ENCODE measurements around the gene ABCG1. TPM values are rescaled to one million over a fixed set of nuclear protein-coding genes. Genes with fewer than 3 reads are reported as not detected.

Gene ABCG1
- polyA plus RNA-seq, 3 donors, result 3.4 to 11.2 (median 10.9) TPM

DNA sequence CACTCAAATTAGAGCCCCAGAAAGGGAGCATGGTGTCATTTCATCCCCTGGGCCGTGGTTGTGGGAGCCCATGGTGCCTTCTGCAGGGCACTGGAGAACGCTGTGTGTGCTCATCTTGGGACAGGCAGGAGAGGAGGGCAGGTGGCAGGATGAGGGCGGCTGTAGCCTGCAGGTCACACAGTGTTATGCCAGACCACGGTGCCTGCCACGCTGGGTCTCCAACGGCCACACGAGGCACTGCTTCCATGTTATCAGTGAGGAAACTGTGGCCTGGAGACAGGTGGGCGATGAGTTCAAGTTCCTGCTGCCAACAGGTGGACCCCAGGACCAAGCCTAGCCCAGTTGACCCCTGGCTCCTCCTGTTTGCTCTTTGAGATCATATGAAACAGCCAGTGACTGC, 21.0 kb downstream of the ABCG1 start:
- H3K27ac ChIP-seq (ENCODE audit: low read depth, low read length), result no peak overlapping the region
- 80 to 92% (median 87%) methylated on average over 8 of the region's 8 CpGs for whole genome bisulfite sequencing, 3 donors

DNA sequence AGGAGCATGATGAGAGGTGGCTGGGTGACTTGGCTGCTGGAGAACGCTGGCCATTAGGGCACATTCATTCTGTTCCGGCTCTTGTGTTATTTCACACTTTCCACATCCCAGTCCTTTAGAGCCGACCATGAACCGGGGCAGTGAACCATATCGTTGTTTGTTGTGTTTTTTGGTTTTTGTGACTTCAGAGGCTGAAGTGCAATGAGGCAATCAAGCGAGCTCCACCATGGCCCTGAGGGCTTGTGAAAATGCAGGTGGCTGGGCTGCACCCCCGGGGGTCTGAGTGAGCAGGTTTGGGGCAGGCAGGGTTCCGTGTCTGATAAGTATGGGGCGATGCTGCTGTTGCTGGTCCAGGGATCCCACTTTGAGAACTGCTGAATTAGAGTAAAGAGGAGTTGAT, 23.7 kb downstream of the ABCG1 start:
- 86 to 87% (median 87%) methylated on average over 9 of the region's 9 CpGs for WGBS, 3 donors
- H3K27ac ChIP-seq (ENCODE audit: low read depth, low read length), result no peak overlapping the region

DNA sequence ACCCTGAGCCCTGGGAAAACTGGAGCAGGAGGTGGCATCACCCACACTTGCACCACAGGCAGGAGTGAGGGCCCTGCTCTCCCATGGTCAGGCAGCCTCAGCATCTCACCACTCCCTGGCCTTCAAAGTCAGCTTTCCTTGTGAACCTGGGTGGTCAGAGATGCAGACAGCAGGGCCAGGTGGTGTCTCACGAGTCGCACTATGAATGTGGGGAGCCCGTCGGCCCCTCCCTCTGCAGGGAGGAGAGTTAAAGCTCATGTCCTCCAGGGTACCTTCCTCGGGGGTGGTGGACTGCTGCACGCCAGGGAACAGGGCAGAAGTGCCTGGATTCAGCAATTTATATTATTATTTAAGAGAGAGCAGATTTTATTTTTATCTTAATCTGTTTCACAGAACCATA, 24.1 kb downstream of the ABCG1 start:
- 86 to 91% (median 91%) methylated on average over 6 of the region's 6 CpGs for WGBS, 3 donors
- H3K27ac ChIP-seq (ENCODE audit: low read depth, low read length), result no peak overlapping the region

DNA sequence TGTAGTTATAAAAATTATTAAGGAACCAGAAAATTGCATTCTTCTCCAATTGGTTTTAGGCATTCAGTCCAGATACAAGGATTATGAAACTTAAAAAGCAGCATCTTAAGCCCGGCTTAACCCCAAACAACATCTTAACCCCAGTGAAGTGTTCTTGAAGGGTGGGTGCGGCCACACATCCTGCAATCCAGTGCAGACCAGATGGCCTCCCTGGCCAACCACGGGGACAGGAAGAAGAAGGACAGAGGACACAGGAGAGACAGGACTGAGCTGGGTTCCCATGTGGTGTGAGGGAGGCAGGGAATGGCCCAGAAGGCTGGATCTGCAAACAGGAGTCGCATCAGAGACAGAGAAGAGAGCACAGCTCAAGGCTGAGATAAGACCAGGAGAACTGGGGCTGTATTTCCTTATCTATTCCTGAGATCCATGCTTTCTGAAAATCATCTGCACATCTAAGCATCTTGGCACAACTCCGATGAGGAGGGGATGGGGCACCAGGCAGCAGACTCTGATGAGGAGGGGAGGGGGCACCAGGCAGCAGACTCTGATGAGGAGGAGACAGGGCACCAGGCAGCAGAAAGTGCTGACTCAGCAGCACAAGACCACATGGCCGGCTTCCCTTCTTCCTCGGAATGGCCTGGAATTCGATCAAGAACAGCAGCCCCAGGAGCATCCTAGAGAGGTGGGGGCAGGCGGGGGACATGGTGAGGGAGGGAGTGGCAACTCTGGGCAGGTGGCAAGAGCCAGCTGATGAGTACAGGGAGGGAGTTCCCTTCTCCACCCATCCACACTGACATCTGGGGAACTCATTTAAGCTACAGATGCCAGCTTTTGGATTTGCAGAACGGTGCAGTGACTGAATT, 26.6 kb downstream of the ABCG1 start:
- no peak overlapping the region for H3K27ac ChIP-seq (ENCODE audit: low read depth, low read length)
- WGBS, 3 donors, result 42 to 54% (median 46%) methylated on average over 9 to 10 of the region's 10 CpGs

DNA sequence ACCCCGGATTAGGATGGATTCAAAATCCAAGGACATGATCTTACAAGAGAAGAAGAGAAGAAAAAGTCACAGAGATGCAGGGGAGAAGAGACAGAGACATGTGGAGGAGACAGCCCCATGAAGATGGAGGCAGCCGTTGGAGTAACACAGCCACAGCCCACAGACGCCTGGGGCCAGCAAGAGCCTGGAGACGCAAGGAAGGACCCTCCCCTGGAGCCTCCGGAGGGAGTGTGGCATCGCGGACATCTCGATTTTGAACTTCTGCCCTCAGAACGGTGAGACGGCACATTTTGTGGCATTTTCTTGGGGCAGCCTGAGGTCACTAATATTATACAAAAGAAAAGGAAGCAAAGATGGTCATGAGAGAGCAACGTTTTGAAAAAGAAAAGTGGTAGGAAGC, 28.8 kb downstream of the ABCG1 start:
- no peak overlapping the region for H3K27ac ChIP-seq (ENCODE audit: low read depth, low read length)
- 59 to 81% (median 60%) methylated on average over 11 of the region's 11 CpGs for WGBS, 3 donors

DNA sequence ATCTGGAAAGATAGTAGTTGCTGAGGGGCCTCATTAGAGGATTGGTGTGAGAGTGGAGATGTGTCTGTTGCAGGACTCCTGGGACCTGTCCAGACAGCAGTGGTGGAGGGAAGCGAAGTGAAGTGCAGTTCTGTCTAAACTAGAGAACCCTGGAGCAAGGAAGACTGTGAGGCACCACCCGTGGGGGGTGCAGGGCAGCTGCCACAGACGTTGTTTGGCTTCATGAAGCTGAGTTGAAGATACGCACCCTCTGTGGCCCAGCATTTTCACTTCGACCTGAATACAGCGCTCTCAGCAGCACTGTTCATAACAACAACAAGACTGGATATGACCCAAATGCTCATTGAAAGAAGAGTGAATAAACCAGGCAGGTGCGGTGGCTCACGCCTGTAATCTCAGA, 29.3 kb downstream of the ABCG1 start:
- WGBS, 3 donors, result 81 to 88% (median 82%) methylated on average over 8 of the region's 8 CpGs
- no peak overlapping the region for H3K27ac ChIP-seq (ENCODE audit: low read depth, low read length)

DNA sequence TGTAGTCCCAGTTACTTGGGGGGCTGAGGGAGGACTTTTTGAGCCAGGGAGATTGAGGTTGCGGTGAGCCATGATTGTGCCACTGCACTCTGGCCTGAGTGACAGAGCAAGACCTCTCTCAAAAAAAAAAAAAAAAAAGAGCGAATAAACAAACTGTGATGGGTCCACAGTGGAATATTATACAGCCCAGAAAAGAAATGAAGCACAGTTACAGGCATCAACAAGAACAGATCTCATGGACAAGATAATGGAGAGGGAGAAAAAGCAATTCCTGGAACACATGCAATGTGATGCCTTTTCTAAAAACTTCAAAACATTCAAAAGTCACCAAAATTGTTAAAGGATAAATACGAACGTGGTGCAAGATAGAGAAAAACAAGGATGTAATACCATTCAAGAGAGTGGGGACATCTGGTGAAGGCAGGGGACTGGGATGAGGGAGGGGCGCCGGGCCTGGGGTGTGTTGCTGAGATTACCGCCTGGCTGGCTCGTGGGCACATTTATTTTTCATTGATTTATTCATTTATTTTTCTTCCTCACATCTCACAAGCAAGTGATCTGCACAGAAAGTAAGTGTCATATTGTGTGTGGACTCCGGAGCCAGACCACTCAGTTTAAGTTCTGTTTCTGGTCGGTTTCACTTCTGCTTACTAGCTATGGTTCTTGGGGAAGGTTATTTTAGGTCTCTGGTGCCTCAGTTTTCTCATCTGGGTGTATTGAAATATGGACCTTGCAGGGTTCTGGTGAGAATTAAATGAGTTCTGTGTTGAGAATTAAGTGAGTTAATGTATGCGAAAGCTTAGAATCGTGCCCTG, 30.1 kb downstream of the ABCG1 start:
- H3K27ac ChIP-seq (ENCODE audit: low read depth, low read length), result no peak overlapping the region
- 88 to 94% (median 90%) methylated on average over 12 of the region's 12 CpGs for WGBS, 3 donors

DNA sequence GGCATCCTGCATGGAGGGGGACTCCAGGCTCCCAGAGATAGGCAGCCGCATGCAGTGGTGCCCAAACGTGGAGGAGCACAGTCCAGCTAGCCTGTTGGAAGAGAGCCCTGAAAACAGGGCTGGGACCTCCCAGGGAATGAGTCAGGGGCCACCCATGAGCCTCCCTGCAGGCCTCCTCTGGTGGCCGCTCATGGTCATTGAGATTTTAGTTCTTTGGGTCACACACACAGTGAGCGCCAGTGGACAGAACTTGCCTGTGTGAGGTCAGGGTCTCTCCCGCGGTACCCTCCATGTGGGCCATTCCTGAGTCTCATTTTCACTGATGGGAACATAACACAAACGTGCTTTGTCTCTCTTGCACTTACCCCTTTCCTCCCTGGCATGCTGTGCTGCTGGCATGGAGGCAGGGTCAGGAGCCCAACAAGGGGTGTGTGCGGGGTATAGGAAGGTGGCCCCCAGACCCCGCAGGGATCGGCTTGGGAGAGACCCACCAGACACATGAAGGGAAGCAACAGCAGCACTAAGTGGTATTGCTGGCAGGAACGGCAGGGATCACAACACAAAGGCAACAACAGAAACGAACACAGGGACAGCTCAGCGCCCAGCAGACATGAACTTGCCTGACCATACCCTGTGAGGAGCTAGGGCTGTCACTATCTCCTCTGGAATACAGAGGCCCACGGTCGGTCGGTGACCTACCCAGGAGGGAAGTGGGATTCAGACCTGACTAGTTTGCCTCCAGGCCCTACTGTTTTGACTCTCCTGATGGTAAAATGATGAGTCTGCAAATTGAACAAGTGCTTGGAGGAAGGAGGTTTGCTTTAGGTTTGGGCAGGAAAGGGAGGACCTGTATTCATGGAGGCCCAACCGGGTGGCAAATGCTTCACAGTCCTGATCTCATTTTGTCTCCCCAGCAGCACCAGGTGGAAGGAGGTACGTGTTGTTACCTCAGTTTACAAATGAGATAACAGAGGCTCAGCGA, 31.8 kb downstream of the ABCG1 start:
- 77 to 88% (median 78%) methylated on average over 19 of the region's 19 CpGs for WGBS, 3 donors
- no peak overlapping the region for H3K27ac ChIP-seq (ENCODE audit: low read depth, low read length)

DNA sequence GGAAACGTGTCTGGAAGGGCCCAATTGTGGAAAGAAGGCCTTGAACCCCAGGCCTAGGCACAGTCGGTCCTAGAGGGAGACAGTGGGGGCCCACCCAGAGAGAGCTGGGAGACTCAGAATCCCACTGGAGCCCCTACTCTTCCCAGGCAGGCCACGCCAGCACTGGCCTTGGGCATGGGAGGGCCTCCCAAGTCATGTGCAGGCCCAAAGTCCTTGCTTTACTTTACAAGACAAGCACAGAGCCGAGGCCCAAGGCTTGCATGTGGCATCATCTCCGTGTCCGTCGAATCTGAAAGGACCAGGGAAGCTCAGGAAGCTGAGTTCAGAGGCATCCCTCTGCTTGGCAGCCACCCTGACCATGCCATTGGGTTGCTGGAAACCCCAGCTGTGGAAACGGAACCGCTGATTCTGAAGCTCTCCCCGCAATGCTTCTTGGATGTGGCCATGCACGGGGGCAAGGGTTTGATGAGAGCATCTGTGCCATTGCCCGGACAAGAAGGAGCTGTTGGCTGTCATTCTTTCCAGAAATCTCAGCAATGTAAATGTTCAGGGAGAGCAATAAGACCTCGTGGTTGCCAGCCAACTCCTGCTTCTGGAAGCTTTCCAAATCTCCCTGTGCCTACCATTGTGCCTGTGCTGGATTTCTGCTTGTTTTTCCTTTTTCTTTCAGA, 32.8 kb downstream of the ABCG1 start:
- H3K27ac ChIP-seq (ENCODE audit: low read depth, low read length), result no peak overlapping the region
- WGBS, 3 donors, result 86 to 90% (median 87%) methylated on average over 13 of the region's 13 CpGs

DNA sequence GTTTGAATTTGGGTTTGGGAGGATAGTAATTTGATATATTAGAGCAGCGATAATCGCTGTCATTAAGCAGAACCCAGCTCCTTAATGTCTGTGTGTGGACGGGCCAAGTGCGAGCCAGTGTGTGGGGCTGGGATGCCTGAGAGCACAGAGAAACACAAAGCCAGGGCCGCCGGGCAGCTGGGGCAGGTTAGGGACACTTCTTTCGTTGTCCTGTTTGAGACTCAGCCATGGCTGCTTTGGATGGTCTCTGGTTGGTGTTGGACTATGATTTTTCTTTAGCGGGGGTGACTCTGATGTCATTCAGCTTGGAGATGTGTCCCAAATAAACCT, 33.4 kb downstream of the ABCG1 start:
- WGBS, 3 donors, result 86 to 90% (median 89%) methylated on average over 8 of the region's 8 CpGs
- no peak overlapping the region for H3K27ac ChIP-seq (ENCODE audit: low read depth, low read length)

DNA sequence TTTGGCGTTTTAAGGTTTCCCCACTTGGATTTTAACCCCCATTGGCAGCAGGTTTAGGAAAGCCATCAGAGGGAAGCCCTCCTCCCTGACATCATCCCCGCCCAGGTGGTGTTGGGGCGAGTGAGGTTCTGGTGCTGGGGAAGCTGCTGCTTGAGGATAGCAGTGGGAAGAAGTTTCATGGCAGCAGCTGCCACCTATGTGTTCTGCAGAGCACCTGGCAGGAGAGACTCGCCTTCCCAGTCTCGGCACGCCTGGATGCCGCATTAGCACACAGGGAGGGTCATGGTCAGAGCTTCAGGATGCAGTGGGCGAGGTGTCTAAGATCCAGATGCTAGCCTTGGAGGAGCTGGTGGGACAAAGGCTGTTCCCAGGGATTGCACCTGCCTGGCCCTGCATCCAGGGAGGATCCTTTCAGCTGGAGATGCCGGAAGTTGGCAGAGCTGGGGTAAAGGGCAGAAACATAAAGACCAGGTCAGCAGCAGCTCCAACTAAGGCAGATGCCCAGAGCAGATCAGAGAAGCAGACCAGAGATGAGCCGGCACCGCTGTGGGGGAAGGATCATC, 33.9 kb downstream of the ABCG1 start:
- 54 to 95% (median 94%) methylated on average over 11 of the region's 11 CpGs for WGBS, 3 donors
- H3K27ac ChIP-seq (ENCODE audit: low read depth, low read length), result no peak overlapping the region

DNA sequence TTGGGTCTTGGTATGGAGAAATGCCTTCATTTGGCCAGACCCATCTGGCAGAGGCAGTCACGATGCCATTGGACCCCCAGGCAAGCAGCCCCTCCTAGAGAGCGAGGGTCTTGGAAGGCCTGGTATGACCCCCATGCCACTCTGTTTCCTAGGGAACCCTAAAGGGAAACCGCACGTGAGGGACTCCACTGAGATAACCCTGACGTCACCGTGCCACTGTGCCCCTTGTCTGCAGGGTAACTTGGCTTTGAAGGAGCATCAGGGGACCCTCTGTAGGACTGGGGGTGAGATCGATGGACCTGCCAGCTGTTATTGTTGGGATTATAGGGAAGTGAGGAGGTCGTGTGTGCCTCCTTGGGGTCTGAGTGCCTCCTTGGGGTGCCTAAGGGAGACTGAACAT, 34.5 kb downstream of the ABCG1 start:
- WGBS, 3 donors, result 84 to 88% (median 87%) methylated on average over 8 of the region's 8 CpGs
- H3K27ac ChIP-seq (ENCODE audit: low read depth, low read length), result no peak overlapping the region

DNA sequence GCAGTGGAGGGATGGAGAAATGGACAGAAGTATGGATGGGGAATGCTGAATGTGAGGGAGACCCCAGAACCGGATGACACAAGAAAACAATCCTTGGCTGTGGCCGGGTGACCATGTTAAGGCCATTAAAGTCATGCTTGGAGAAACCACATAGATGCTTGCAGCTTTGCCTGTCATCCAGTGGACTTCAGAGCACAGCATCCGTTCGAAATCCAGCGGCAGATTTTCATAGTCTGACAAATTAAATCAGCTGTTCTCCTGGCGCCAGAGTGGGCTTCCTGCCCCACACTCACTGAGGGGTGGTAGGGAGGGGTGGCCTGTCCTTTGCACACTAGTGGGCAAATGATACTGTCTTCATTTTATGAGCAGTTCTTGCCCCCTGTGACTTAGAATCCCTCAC, 35.1 kb downstream of the ABCG1 start:
- H3K27ac ChIP-seq (ENCODE audit: low read depth, low read length), result no peak overlapping the region
- 62 to 87% (median 63%) methylated on average over 6 of the region's 6 CpGs for WGBS, 3 donors

DNA sequence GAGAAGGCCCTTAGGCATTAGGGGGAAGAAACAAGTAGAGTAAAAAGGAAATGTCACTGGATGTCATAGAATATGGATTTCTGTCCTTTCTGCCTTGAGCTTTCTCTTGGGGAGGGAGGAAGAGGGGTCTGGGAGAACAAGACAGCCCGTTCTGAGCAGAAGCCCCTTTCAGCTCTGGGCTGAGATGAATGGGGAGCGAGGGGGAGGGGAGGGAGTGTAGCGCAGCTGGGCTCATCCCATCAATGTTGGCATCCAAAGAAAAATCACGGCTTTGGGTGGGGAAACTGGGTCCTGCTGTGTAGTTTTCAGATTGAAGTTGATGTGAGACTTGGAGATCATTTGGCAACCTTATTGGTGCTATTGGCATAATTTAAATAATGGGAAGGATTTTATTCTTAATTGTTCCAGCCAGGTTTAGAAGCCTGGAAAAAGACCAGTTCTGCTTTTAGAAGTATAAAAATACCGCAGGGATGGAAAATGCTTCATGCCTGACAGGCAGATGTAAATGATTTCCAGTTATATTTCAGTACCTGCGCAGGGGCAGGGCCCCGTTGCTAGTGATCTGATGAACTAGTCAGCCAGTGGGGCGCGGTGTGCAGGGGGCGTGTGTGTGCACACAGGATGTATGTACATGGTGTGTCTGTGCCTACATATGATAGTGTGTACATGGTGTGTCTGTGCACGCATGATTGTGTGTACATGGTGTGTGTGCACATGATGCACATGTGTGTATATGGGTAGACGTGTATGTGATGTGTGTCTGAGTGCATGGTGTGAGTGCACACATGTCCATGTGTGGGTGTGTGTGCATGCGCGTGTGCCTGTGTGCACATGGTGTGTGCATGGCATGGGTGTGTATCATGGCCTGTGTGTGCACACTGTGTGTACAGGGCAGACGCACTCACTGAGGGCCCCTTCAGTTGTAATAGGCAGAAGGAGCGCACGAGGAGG, 36.0 kb downstream of the ABCG1 start:
- WGBS, 3 donors, result 86 to 88% (median 88%) methylated on average over 17 of the region's 17 CpGs
- H3K27ac ChIP-seq (ENCODE audit: low read depth, low read length), result no peak overlapping the region

DNA sequence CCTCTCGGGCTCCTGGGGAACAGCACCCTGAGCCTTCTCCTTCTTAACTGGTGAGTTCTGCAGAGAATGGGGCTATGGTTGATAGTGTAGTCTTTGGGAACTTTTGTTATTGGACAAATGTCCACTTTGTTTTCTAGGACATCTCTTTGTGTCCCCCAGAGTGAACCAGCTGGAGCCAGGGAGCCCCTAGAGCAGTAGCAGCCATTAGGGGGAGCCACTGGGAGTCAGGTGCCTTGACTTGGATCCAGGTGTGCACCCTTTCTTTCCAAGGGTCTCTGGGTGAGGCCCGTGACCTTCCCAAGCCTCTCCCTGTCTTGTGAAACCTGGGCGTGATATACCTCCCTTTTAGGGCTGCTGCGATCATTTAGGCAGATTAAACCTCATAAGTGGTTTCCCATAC, 36.9 kb downstream of the ABCG1 start:
- WGBS, 3 donors, result 96 to 97% (median 96%) methylated on average over 4 of the region's 4 CpGs
- no peak overlapping the region for H3K27ac ChIP-seq (ENCODE audit: low read depth, low read length)

DNA sequence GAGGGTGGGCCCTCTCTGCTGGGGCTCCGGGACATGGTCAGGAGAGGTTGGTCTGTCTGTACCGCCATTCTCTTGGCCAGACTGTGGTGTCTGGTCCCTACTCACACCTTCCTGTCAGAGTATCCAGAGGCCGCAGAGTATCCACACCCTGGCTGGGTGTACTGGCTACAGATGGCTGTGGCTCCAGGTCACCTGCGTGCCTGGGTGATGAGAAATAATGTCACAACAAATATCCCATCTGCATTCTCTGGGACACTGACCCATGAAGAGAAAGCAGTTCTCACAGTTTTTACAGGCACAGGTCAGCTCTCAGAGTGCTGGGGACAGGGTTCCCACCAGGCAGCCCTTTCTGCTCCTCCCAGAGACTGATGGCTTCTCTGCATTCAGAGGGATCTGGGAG, 37.4 kb downstream of the ABCG1 start:
- no peak overlapping the region for H3K27ac ChIP-seq (ENCODE audit: low read depth, low read length)
- 95 to 98% (median 97%) methylated on average over 4 of the region's 4 CpGs for WGBS, 3 donors
